IMR-90 (cell line): ENCODE results near the gene SH3RF1. TPM values are rescaled to one million over a fixed set of nuclear protein-coding genes. Genes with fewer than 3 reads are reported as not detected.

Experiments used
- ATAC-seq: fragments of 200-7000 bp; cut with Tn5 transposase; 2 replicates; pipeline ENCODE4 v1.9.1; 2020; ENCODE audit warnings: low read depth, mild to moderate bottlenecking, moderate library complexity
- BruUV-seq: library from RNA; stranded (reverse); fragments of 400-500 nt; replicated peaks from 2 replicates; lab custom pipeline; 2021; lab: Mats Ljungman, UMichigan
- CTCF ChIA-PET: fragments of 300-600 bp; formaldehyde crosslinking; extraction: SDS; loops from one replicate; lab custom pipeline; 2021; ENCODE audit warnings: antibody characterized with exemption; lab: Yijun Ruan, JAX
- POLR2A ChIA-PET: fragments of 300-600 bp; sonication (Branson Sonifier 250); formaldehyde crosslinking; loops from one replicate; lab custom pipeline; 2022; ENCODE audit warnings: antibody characterized with exemption; ENCODE audit not compliant: unreplicated experiment; lab: Charles Lee
- DNase-seq: peaks from one replicate; pipeline ENCODE4 v3.0.0; 2013
- H2AFZ ChIP-seq: replicated peaks from 2 replicates; pipeline ENCODE3; 2013; ENCODE audit warnings: low read length, mild to moderate bottlenecking; ENCODE audit not compliant: poor library complexity
- H2AK5ac ChIP-seq: 2 replicates; pipeline ENCODE4 v1.6.1; 2013; ENCODE audit warnings: low read depth, low read length, inconsistent platforms
- H2AK9ac ChIP-seq: replicated peaks from 2 replicates; pipeline ENCODE3; 2013; ENCODE audit warnings: mild to moderate bottlenecking, low read depth, low read length, moderate library complexity; ENCODE audit not compliant: poor library complexity
- H2BK120ac ChIP-seq: 2 replicates; pipeline ENCODE4 v1.6.1; 2013; ENCODE audit warnings: low read depth, low read length, inconsistent platforms
- H2BK15ac ChIP-seq: 3 replicates; pipeline ENCODE4 v1.6.1; 2013; ENCODE audit warnings: low read depth, low read length, inconsistent platforms
- H2BK20ac ChIP-seq: 2 replicates; pipeline ENCODE4 v1.6.1; 2013; ENCODE audit warnings: low read depth, mild to moderate bottlenecking, inconsistent platforms, low read length, moderate library complexity
- H2BK5ac ChIP-seq: 2 replicates; pipeline ENCODE4 v1.6.1; 2013; ENCODE audit warnings: mild to moderate bottlenecking, low read depth, low read length, inconsistent platforms; ENCODE audit not compliant: poor library complexity, severe bottlenecking
- H3K14ac ChIP-seq: replicated peaks from 2 replicates; pipeline ENCODE4 v1.6.1; 2013; ENCODE audit warnings: low read depth, low read length, inconsistent platforms
- H3K18ac ChIP-seq: 2 replicates; pipeline ENCODE4 v1.6.1; 2013; ENCODE audit warnings: low read depth, low read length, control low read depth
- H3K23ac ChIP-seq: 2 replicates; pipeline ENCODE4 v1.6.1; 2013; ENCODE audit warnings: low read depth, low read length, inconsistent platforms
- H3K27ac ChIP-seq: 2 replicates; pipeline ENCODE4 v1.5.1; 2013; ENCODE audit warnings: mild to moderate bottlenecking, control low read depth, low read length; ENCODE audit not compliant: insufficient read depth
- H3K27me3 ChIP-seq: 2 replicates; pipeline ENCODE4 v1.6.1; 2013; ENCODE audit warnings: low read length; ENCODE audit not compliant: control insufficient read depth, insufficient read depth
- H3K36me3 ChIP-seq: 2 replicates; pipeline ENCODE4 v1.6.1; 2013; ENCODE audit warnings: low read length, mixed read lengths; ENCODE audit not compliant: control insufficient read depth, insufficient read depth
- H3K4ac ChIP-seq: 2 replicates; pipeline ENCODE4 v1.6.1; 2013; ENCODE audit warnings: low read depth, low read length, inconsistent platforms
- H3K4me1 ChIP-seq: 2 replicates; pipeline ENCODE4 v1.6.1; 2013; ENCODE audit warnings: low read length, mixed read lengths; ENCODE audit not compliant: control insufficient read depth, insufficient read depth
- H3K4me2 ChIP-seq: 2 replicates; pipeline ENCODE4 v1.6.1; 2013; ENCODE audit warnings: low read depth, mild to moderate bottlenecking, control low read depth, low read length, moderate library complexity
- H3K4me3 ChIP-seq: 2 replicates; pipeline ENCODE4 v1.5.1; 2013; ENCODE audit warnings: low read depth, mild to moderate bottlenecking, control low read depth, low read length, moderate library complexity; ENCODE audit not compliant: insufficient read depth
- H3K56ac ChIP-seq: 2 replicates; pipeline ENCODE4 v1.6.1; 2013; ENCODE audit warnings: low read length, inconsistent platforms; ENCODE audit not compliant: insufficient read depth; ENCODE audit errors: extremely low read depth
- H3K79me1 ChIP-seq, 2 experiments: 2 replicates each; pipeline ENCODE4 v1.6.1; 2013; ENCODE audit warnings: low read length in 2 of 2, inconsistent platforms in 1 of 2, low read depth in 1 of 2
- H3K9ac ChIP-seq: 2 replicates; pipeline ENCODE4 v1.6.1; 2013; ENCODE audit warnings: low read depth, low read length, control low read depth
- H3K9me1 ChIP-seq: 2 replicates; pipeline ENCODE4 v1.6.1; 2013; ENCODE audit warnings: low read length, inconsistent platforms; ENCODE audit not compliant: insufficient read depth
- H3K9me3 ChIP-seq: 2 replicates; pipeline ENCODE4 v1.6.1; 2013; ENCODE audit warnings: low read length; ENCODE audit not compliant: control insufficient read depth, insufficient read depth
- H4K20me1 ChIP-seq: 2 replicates; pipeline ENCODE4 v1.6.1; 2013; ENCODE audit warnings: low read length, inconsistent platforms; ENCODE audit not compliant: insufficient read depth
- H4K5ac ChIP-seq: 2 replicates; pipeline ENCODE4 v1.6.1; 2013; ENCODE audit warnings: mild to moderate bottlenecking, low read depth, low read length, control low read depth
- H4K8ac ChIP-seq, 2 experiments: 2 replicates each; pipeline ENCODE4 v1.6.1; 2013; ENCODE audit warnings: low read depth in 2 of 2, low read length in 2 of 2, control low read depth in 1 of 2, inconsistent platforms in 1 of 2
- H4K91ac ChIP-seq: 2 replicates; pipeline ENCODE4 v1.6.1; 2013; ENCODE audit warnings: low read depth, low read length, inconsistent platforms; ENCODE audit not compliant: insufficient read depth
- BHLHE40 ChIP-seq: fragments of 150-350 bp; IDR thresholded peaks from 2 replicates; pipeline ENCODE4 v1.6.1; 2016; ENCODE audit warnings: mild to moderate bottlenecking, low read depth, low read length
- CEBPB ChIP-seq: IDR thresholded peaks from 2 replicates; pipeline ENCODE4 v1.6.1; 2012; ENCODE audit warnings: low read depth, low read length, improper control_type of control experiment
- CHD1 ChIP-seq: IDR thresholded peaks from 2 replicates; pipeline ENCODE4 v1.6.1; 2012; ENCODE audit warnings: low read depth, low read length, improper control_type of control experiment
- CTCF ChIP-seq: conservative IDR thresholded peaks from 2 replicates; pipeline ENCODE4 v1.5.1; 2012; ENCODE audit warnings: mild to moderate bottlenecking, low read depth, low read length, improper control_type of control experiment
- ELK1 ChIP-seq: fragments of 150-350 bp; IDR thresholded peaks from 2 replicates; pipeline ENCODE4 v1.6.1; 2016; ENCODE audit warnings: low read depth, mild to moderate bottlenecking, low read length, moderate library complexity, borderline replicate concordance
- FOS ChIP-seq: fragments of 150-350 bp; IDR thresholded peaks from 2 replicates; pipeline ENCODE4 v1.6.1; 2016; ENCODE audit warnings: low read depth, low read length
- MAFK ChIP-seq: IDR thresholded peaks from 2 replicates; pipeline ENCODE4 v1.6.1; 2012; ENCODE audit warnings: low read depth, low read length, improper control_type of control experiment
- MAZ ChIP-seq: IDR thresholded peaks from 2 replicates; pipeline ENCODE4 v1.6.1; 2012; ENCODE audit warnings: low read depth, mild to moderate bottlenecking, low read length, improper control_type of control experiment, moderate library complexity, borderline replicate concordance
- MXI1 ChIP-seq: IDR thresholded peaks from 2 replicates; pipeline ENCODE4 v1.6.1; 2012; ENCODE audit warnings: low read depth, mild to moderate bottlenecking, low read length, moderate library complexity, borderline replicate concordance
- NFE2L2 ChIP-seq: fragments of 150-350 bp; IDR thresholded peaks from 2 replicates; pipeline ENCODE4 v1.6.1; 2016; ENCODE audit warnings: low read depth, mild to moderate bottlenecking, low read length
- POLR2A ChIP-seq: IDR thresholded peaks from 2 replicates; pipeline ENCODE4 v1.6.1; 2012; ENCODE audit warnings: mild to moderate bottlenecking, low read depth, low read length
- RAD21 ChIP-seq: IDR thresholded peaks from 2 replicates; pipeline ENCODE4 v1.6.1; 2012; ENCODE audit warnings: low read length, improper control_type of control experiment
- RCOR1 ChIP-seq: IDR thresholded peaks from 2 replicates; pipeline ENCODE4 v1.6.1; 2012; ENCODE audit warnings: mild to moderate bottlenecking, low read length, improper control_type of control experiment; ENCODE audit not compliant: insufficient replicate concordance
- RFX5 ChIP-seq: IDR thresholded peaks from 2 replicates; pipeline ENCODE4 v1.8.0; 2012; ENCODE audit warnings: low read depth, mild to moderate bottlenecking, low read length, moderate library complexity
- SMC3 ChIP-seq: fragments of 150-350 bp; IDR thresholded peaks from 2 replicates; pipeline ENCODE4 v1.6.1; 2016; ENCODE audit warnings: low read depth, mild to moderate bottlenecking, antibody characterized with exemption, low read length, moderate library complexity
- USF2 ChIP-seq: fragments of 150-350 bp; IDR thresholded peaks from 2 replicates; pipeline ENCODE4 v1.6.1; 2017; ENCODE audit warnings: mild to moderate bottlenecking, antibody characterized with exemption, low read length, low read depth
- WGBS, 2 experiments: methylation state at CpG; one replicate each; pipeline versions ENCODE4 v1.1.5 to v1.1.7; 2013; ENCODE audit warnings: missing lambda C conversion rate in 2 of 2; ENCODE audit not compliant: insufficient read length in 1 of 2; ENCODE audit errors: extremely low coverage in 2 of 2; 5-methylcytosine and 5-hydroxymethylcytosine counted together
- dilution Hi-C: fragments of 300-500 bp; cut with HindIII; formaldehyde crosslinking; loops from one replicate; pipeline ENCODE4 v1.14.3; 2018; ENCODE audit warnings: low sequenced_read_pairs; ENCODE audit not compliant: unreplicated experiment
- in situ Hi-C: fragments of 300-500 bp; cut with MboI; formaldehyde crosslinking; loops from 3 replicates; pipeline ENCODE4 v1.14.3; 2019; ENCODE audit warnings: low sequenced_read_pairs, inconsistent platforms, mixed read lengths
- intact Hi-C: fragments of 100-400 bp; cut with micrococcal nuclease; formaldehyde crosslinking; loops from 2 replicates; pipeline ENCODE4 v1.10.0; 2022
- polyA plus RNA-seq, 3 experiments: library from polyadenylated mRNA; depleted of rRNA; stranded (reverse); fragments of >200 nt; gene quantifications; 2 replicates each; pipeline ENCODE4 v1.2.3, GENCODE V29; 2012; ENCODE audit warnings: low replicate concordance in 1 of 3
- total RNA-seq: library from RNA; depleted of rRNA; stranded (reverse); fragments of >200 nt; gene quantifications from 2 replicates; pipeline ENCODE4 v1.2.3, GENCODE V29; 2012

The SH3RF1 gene
- total and polyA plus RNA-seq, 2 of the 4 experiments (the other 2 are of a cell fraction), result 22.0 to 29.8 TPM

GRCh38 chr4:169054879-169055278 is 215.9 kb downstream of the SH3RF1 start:
- CTCF ChIA-PET, result no interaction called here
- no peak overlapping the region for H4K91ac ChIP-seq
- no peak for ATAC-seq
- no peaks in the 10 kb centered on the region; the same call in 1 of the 2 replicates for H3K27me3 ChIP-seq
- in situ Hi-C loops, result no loop called here
- no peak overlapping the region for H4K8ac ChIP-seq
- peaks cover 1% of the 10 kb centered on the region for H3K4me1 ChIP-seq
- H3K14ac ChIP-seq, result no peak overlapping the region
- no peak overlapping the region for H2BK120ac ChIP-seq
- H2AK9ac ChIP-seq, result no peak overlapping the region
- no peak overlapping the region for H3K4me3 ChIP-seq
- H2BK20ac ChIP-seq, result no peak overlapping the region
- no peak for DNase-seq
- H3K18ac ChIP-seq, result no peak overlapping the region
- H3K36me3 ChIP-seq, result no peaks in the 10 kb centered on the region
- 90% methylated on average over 4 of the region's 6 CpGs; no CpG with 5 or more reads in 1 of the 2 experiments for whole genome bisulfite sequencing, 2 experiments
- H2BK5ac ChIP-seq, result no peak overlapping the region
- H2AK5ac ChIP-seq, result no peak overlapping the region
- no peaks in the 10 kb centered on the region for H4K20me1 ChIP-seq
- H4K5ac ChIP-seq, result no peak overlapping the region
- no peak overlapping the region for H2BK15ac ChIP-seq
- no peak overlapping the region for H3K4me2 ChIP-seq
- dilution Hi-C loops, result no loop called here
- no peak overlapping the region for H3K9ac ChIP-seq
- H3K4ac ChIP-seq, result no peak overlapping the region
- no peak overlapping the region for H3K27ac ChIP-seq
- H3K23ac ChIP-seq, result no peak overlapping the region
- H3K79me1 ChIP-seq, result no peaks in the 10 kb centered on the region
- no peak for TF ChIP-seq RFX5
- TF ChIP-seq RAD21, result no peak
- TF ChIP-seq BHLHE40, result no peak
- no peak for TF ChIP-seq POLR2A
- TF ChIP-seq NFE2L2, result no peak
- no peak for TF ChIP-seq MAFK
- TF ChIP-seq RCOR1, result no peak
- no peak for TF ChIP-seq SMC3
- no peak for TF ChIP-seq CHD1
- TF ChIP-seq ELK1, result no peak
- TF ChIP-seq CTCF, result no peak
- TF ChIP-seq FOS, result no peak
- no peak for TF ChIP-seq MAZ
- TF ChIP-seq USF2, result no peak
- no peak for TF ChIP-seq MXI1
- no peak for TF ChIP-seq CEBPB
- H3K9me3 ChIP-seq, result no peaks in the 10 kb centered on the region
- POLR2A ChIA-PET, result no interaction called here
- no TSS peak for BruUV-seq
- intact Hi-C loops, result no loop called here
- no peak overlapping the region for H2AFZ ChIP-seq
- H3K9me1 ChIP-seq, result peaks cover 5% of the 10 kb centered on the region; the same call in 1 of the 2 replicates
- no peak overlapping the region for H3K56ac ChIP-seq
